NCI-H128 (cell line): ENCODE data around the gene NPFFR1.

ENCODE experiments used
- DNase-seq: peaks from one replicate; lab custom pipeline; 2025; ENCODE audit not compliant: unreplicated experiment; lab: John Stamatoyannopoulos, UW

Gene NPFFR1

DNA sequence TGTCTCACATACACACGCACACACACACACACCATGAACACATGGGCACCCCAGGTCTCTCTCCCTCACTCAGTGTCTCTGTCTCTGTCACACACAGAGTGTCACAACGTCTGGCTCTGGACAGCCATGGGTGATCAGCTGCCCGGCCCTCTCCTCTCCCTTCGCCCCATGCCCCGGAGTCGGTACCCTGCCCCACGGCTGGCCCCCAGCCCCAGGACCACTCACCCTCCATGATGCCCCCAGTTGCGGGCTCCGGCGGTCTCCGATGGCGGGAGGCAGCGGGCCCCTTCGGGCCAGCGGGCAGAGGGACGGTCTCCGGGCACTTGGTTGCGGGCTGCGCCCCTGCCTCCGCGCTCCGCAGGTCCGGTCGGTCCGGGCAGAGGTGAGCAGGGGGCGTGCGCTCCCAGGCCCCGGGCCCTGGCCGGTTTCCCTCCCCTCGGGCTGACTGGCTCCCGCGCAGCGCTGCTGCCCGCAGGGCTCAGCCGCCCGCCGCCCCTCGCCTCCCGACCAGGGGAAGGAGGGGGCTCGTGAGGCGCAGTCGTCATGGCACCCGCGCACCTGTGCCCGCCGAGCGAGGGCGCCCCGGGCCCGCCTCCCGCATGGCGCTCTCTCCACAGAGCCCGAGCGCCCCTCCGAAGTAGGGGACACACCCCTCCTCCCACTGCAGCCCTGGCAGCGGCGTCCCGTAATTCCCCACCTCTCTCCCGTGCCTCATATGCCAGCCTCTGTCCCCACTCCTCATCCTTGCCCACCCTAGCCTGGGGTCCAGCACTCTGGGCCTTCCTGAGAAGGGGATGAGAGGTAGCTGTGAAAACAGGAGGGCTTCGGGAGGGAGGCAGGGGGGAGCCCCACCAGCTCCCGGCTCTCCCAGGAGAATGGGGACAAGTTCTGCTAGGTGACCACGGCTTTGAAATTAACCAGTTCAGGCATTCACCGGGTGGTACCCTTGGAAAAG, at the start of gene NPFFR1:
Gene NPFFR1, minus strand, starts transcription at position 560 of the 955 bp plus-strand sequence. Its CDS starts 328 bp downstream, at position 232.
- no peak for DNase-seq

DNA sequence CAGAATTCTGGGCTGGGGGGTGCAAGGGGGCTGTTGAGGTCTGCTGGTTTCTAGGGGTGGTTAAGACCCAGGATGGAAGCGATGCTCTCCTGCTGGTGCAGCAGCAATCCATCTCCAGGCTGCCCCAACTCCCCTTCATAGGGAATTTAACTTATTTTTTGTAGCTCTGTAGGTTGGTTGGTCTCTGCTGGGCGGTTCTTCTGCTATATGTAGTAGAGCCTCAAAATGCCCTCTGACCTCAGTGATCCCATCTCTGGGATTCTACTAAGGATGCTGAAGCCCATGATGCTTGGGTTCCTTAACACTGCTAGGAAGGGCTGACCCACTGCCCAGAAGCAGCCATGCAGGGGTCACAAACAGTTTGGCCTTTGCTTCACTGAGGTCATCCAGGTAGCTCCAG, 49.5 kb upstream of the NPFFR1 start:
- DNase-seq: no peak

GRCh38 chr10:70331486-70332268, 47.9 kb upstream of the NPFFR1 start:
- no peak for DNase-seq

- no peak for DNase-seq
These were observed 47.3 kb upstream of the NPFFR1 start for GRCh38 chr10:70331160-70331485.

DNA sequence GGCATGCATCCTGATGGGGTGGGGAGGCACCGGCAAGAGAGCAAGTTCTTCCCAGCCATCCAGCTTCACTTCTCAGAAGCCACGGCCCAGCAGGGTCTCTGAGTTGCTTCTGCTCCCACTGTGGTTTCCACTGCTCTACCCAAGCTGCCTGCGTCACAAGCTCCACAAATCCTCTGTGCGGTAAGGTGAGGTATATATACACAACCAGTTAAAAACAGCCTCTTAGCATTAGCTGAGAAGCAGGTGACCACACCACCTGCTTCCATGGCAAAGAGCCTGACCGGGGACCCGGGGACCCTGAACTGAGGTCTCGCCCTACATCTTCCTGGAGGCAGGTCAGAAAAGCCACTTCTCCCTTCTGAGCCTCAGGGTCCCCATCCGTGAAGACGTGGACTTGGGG, 46.9 kb upstream of the NPFFR1 start:
- DNase-seq: no peak

DNA sequence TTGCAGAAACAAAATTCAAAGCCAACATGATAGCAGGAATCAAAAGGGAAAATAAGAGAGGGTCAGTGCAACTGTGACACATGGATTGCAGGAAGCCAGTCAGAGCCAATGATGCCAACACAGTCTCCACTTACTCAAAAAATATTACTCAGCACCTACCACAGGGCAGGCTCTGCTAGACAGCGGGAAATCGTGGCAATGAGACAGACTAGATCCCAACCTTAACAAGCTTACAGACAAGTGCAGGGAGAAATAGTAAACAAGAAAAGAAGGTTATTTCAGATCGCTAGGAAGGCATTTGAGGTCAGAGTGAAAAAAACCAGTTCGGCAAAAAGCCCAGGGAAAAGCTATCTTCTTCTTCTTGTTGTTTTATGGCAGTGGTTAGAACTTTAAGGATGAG, 45.2 kb upstream of the NPFFR1 start:
- no peak for DNase-seq

GRCh38 chr10:70328018-70328417, 44.2 kb upstream of the NPFFR1 start:
- no peak for DNase-seq

DNA sequence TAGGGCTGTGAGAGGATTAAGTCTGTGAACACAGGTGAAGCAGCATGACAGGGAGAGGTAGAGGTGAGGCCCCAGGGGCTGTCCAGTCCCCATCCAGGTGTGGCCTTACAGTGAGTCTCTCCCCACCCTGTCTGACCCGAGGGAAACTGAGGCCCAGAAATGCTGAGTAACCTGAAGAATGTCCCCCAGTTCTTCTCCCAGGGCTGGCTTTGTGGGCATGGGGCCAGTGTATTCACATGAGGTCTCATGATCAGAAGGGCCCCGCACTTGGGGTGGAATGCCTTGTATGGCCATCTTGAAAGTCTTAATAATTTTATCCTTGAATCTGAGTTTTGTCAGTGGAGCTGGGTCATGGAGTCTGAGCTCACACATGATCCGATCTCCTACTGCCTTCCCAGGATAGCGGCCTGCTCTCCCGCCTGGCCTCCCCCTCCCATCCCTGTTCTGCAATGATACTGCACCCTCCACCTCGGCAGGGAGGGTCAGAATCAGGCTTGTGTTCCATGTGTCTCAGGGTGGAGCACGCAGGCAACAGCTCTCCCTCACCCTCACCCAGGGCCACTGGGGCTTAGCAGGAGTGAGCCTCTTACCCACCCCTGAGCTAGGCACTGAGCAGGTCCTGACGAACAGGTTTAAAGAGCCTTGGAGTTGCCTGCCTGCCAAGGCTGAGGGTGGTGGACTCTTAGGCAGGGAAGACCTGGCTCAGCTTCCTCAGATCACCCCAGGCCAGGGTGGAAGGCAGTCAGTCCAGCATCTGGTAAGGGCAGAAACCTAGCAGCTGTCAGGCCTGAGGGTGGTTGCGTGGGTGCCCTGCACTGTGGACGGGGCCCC, 41.4 kb upstream of the NPFFR1 start:
- DNase-seq: no peak

- no peak for DNase-seq
These were observed 40.6 kb upstream of the NPFFR1 start for GRCh38 chr10:70324339-70324861.

- DNase-seq: no peak
These were observed 40.0 kb upstream of the NPFFR1 start for GRCh38 chr10:70323697-70324338.

GRCh38 chr10:70323138-70323696, 39.4 kb upstream of the NPFFR1 start:
- DNase-seq: no peak

- no peak for DNase-seq
These were observed 38.4 kb upstream of the NPFFR1 start for GRCh38 chr10:70321897-70322890.

DNA sequence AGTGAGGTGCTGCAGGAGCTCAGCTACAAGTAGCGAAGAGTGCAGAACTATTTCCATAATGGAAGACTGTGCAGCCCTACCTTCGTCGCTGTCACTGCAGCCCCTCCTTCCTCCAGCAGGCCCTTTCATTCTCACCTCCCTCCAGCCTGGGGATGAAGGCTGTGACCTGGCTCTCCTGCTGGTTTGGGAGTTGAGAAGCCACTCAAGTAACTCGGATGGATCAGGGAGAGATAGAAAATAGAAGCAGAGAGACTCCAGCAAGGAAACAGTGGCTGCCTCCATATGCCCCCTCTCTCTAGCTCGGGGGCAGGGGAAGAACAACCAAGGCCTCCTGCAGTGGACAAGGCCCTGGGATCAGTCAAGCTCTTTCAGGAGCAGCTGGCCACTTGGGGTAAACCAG, 37.4 kb upstream of the NPFFR1 start:
- DNase-seq: no peak

DNA sequence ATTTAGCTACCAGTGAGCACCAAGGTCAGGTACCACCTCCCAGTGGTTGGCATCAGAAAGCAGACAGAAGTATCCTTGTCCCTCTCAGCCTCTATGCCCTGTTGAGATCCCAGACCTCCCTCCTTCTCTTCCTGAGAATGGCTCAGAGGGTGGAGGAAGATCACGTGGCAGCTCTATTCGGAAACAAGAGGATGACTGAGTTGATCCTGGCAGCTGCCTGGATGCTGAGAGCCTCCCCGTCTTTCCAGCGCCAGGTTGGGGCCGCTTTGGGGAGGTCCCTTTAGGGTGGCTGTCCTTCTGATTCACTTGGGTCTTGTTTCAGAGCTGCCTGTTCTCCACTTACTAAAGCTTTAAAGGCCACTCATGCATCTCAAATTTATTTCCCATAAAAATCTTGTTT, 36.9 kb upstream of the NPFFR1 start:
- DNase-seq: no peak

- no peak for DNase-seq
These were observed 36.0 kb upstream of the NPFFR1 start for GRCh38 chr10:70319824-70320223.

- no peak for DNase-seq
These were observed 35.4 kb upstream of the NPFFR1 start for GRCh38 chr10:70319183-70319582.

GRCh38 chr10:70317943-70318318, 34.1 kb upstream of the NPFFR1 start:
- no peak for DNase-seq

- DNase-seq: no peak
These were observed 33.6 kb upstream of the NPFFR1 start for GRCh38 chr10:70317272-70317942.

DNA sequence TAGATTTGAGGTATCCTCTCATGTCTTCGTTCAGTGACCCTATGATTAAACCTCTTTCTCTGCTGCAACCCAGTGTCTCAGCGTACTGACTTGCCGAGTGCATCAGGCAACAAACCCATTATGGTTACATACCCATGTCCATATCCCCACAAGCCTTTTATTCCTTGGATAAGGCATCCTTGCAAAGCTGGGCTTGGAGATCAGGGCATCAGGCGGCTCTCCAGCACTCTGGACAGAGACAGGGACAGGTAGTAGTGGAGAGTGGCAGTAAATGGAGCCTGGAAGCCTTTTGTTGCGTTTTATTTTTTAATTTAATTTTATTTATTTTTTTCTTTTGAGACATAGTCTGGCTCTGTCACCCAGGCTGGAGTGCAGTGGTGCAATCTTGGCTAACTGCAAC, 32.0 kb upstream of the NPFFR1 start:
- no peak for DNase-seq
